ENCODE data around the gene SSR3. TPM values are rescaled to one million over a fixed set of nuclear protein-coding genes. Genes with fewer than 3 reads are reported as not detected.

The SSR3 gene
- total RNA-seq, 4 donors from 2014 or later, result 27.5 to 72.9 (median 44.4) TPM

GRCh38 chr3:156509189-156510174, 45.4 kb downstream of the SSR3 start:
- 57 to 60% methylated on average over 5 of the region's 5 CpGs for WGBS, 2 donors
- no peak for DNase-seq (ENCODE audit: low spot score in 2 of 2)
- H3K4me3 ChIP-seq (ENCODE audit: low read depth, poor library complexity, severe bottlenecking), result no peak overlapping the region
- intact Hi-C loops (cut with DNase I; ENCODE audit: low total_unique reads), result loop anchor here (5.0 kb wide), 1 partner anchor 352 kb away; no protein-coding TSS in a partner anchor
- TF ChIP-seq POLR2A (IDR thresholded peaks at IDR 0.05) (no peak), CTCF (IDR thresholded peaks at IDR 0.05) (no peak)

DNA sequence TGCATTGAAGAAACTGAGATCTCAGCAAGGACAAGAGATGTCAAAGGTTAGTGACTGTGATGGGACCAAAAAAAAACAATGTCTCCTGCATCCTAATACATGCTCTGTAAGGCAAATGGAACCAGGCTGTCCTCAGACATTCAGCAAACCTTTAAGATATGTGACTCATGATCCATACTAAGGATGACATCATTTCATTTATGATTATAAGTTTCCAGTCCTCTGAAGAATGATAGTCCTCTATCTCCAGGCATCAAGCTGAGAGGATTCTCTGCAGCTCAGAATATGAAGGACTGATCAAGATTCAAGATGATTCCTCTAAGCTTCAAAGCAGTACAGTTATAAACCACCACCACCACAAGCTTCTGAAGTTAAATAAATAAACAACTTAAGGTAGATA, 47.6 kb downstream of the SSR3 start:
- TF ChIP-seq CTCF (IDR thresholded peaks at IDR 0.05) (no peak), POLR2A (IDR thresholded peaks at IDR 0.05) (no peak)
- intact Hi-C loops (cut with DNase I; ENCODE audit: low total_unique reads), result no loop called here
- no peak overlapping the region for H3K4me3 ChIP-seq (ENCODE audit: low read depth, poor library complexity, severe bottlenecking)
- no peak for DNase-seq (ENCODE audit: low spot score in 2 of 2)

GRCh38 chr3:156498307-156498706, 56.6 kb downstream of the SSR3 start:
- no peak for TF ChIP-seq CTCF (IDR thresholded peaks at IDR 0.05)
- no peak for TF ChIP-seq POLR2A (IDR thresholded peaks at IDR 0.05)
- DNase-seq (ENCODE audit: low spot score in 2 of 2), result no peak
- intact Hi-C loops (cut with DNase I; ENCODE audit: low total_unique reads), result no loop called here
- WGBS, 2 donors, result 77 to 86% methylated on average over 5 of the region's 5 CpGs
- H3K4me3 ChIP-seq (ENCODE audit: low read depth, poor library complexity, severe bottlenecking), result no peak overlapping the region

DNA sequence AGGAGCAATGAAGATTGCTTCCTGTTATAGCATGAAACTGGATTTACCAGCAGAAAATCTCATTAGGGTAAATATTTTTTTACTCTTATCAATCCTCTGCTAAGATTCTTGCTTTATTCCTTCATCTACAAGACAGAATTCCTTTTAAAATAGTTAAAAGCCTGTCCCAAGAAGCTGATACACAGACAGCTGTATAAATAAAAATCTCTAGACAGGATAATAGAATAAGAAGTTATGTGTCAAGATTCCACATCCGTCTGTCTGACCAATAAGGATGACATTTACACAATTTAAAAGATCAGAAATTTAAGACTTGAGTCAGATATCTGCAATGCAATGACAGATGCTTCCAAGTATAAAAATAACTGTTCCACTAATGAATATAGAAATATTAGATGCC, 57.6 kb downstream of the SSR3 start:
- 57 to 79% methylated on average over 1 of the region's 1 CpG for WGBS, 2 donors
- DNase-seq (ENCODE audit: low spot score in 2 of 2), result no peak
- no peak overlapping the region for H3K4me3 ChIP-seq (ENCODE audit: low read depth, poor library complexity, severe bottlenecking)
- intact Hi-C loops (cut with DNase I; ENCODE audit: low total_unique reads), result no loop called here
- TF ChIP-seq POLR2A (IDR thresholded peaks at IDR 0.05), result no peak
- no peak for TF ChIP-seq CTCF (IDR thresholded peaks at IDR 0.05)

GRCh38 chr3:156495816-156496215, 59.1 kb downstream of the SSR3 start:
- 89 to 96% methylated on average over 1 of the region's 1 CpG for WGBS, 2 donors
- no peak overlapping the region for H3K4me3 ChIP-seq (ENCODE audit: low read depth, poor library complexity, severe bottlenecking)
- TF ChIP-seq CTCF (IDR thresholded peaks at IDR 0.05) (no peak), POLR2A (IDR thresholded peaks at IDR 0.05) (no peak)
- no peak for DNase-seq (ENCODE audit: low spot score in 2 of 2)
- intact Hi-C loops (cut with DNase I; ENCODE audit: low total_unique reads), result no loop called here

Data from lower leg skin (tissue), 4 donors.